GM19240 (cell line): ENCODE results near the gene DCHS1.

ENCODE experiments used
- DNase-seq: peaks from one replicate; pipeline ENCODE4 v3.0.0; 2011; ENCODE audit warnings: low spot score; ENCODE audit not compliant: insufficient read length

Gene DCHS1

GRCh38 chr11:6596239-6596877 is 59.3 kb downstream of the DCHS1 start:
- no peak for DNase-seq

GRCh38 chr11:6594142-6594768 is 61.4 kb downstream of the DCHS1 start:
- DNase-seq, result no peak

GRCh38 chr11:6588018-6588417 is 67.6 kb downstream of the DCHS1 start:
- no peak for DNase-seq

GRCh38 chr11:6587360-6587953 is 68.2 kb downstream of the DCHS1 start:
- no peak for DNase-seq

- no peak for DNase-seq
Measured at GRCh38 chr11:6586434-6587359, 68.9 kb downstream of the DCHS1 start.

GRCh38 chr11:6584528-6584927 is 71.1 kb downstream of the DCHS1 start:
- DNase-seq, result no peak

- DNase-seq, result no peak
Measured at GRCh38 chr11:6583584-6583983, 72.0 kb downstream of the DCHS1 start.

GRCh38 chr11:6579681-6580080 is 75.9 kb downstream of the DCHS1 start:
- DNase-seq, result no peak

- no peak for DNase-seq
Measured at GRCh38 chr11:6578134-6578533, 77.5 kb downstream of the DCHS1 start.

GRCh38 chr11:6576471-6577373 is 78.9 kb downstream of the DCHS1 start:
- no peak for DNase-seq

GRCh38 chr11:6574816-6575715 is 80.5 kb downstream of the DCHS1 start:
- no peak for DNase-seq

- no peak for DNase-seq
Measured at GRCh38 chr11:6572215-6572614, 83.4 kb downstream of the DCHS1 start.

GRCh38 chr11:6571434-6572008 is 84.1 kb downstream of the DCHS1 start:
- DNase-seq, result no peak
